Endothelial cell of umbilical vein (primary cell): ENCODE results near the gene TTLL10. TPM values are rescaled to one million over a fixed set of nuclear protein-coding genes. Genes with fewer than 3 reads are reported as not detected.

ENCODE experiments used
- BruUV-seq: library from RNA; stranded (reverse); fragments of 400-500 nt; replicated peaks from 2 replicates; lab custom pipeline; 2021; lab: Mats Ljungman, UMichigan
- CTCF ChIA-PET: fragments of 300-600, 350-600 bp; sonication (Branson Sonifier 250); formaldehyde crosslinking; loops from one replicate; lab custom pipeline; 2021; ENCODE audit warnings: antibody characterized with exemption, inconsistent platforms; lab: Charles Lee
- POLR2A ChIA-PET: fragments of 300-600, 350-600 bp; sonication (Branson Sonifier 250); formaldehyde crosslinking; loops from one replicate; lab custom pipeline; 2021; ENCODE audit warnings: antibody characterized with exemption, inconsistent platforms; lab: Charles Lee
- DNase-seq: peaks from one replicate; pipeline ENCODE4 v3.0.0-alpha.2; 2011; ENCODE audit warnings: low read depth, low spot score
- FAIRE-seq: peaks from 2 replicates; lab custom pipeline; 2011; peaks lifted over from hg19 to GRCh38; lab: Jason Lieb, UNC
- H2AFZ ChIP-seq: 2 replicates; pipeline ENCODE4 v1.6.0; 2012; ENCODE audit warnings: low read depth, low read length, control low read depth, inconsistent platforms
- H3K27ac ChIP-seq: 2 replicates; pipeline ENCODE4 v1.5.1; 2011; ENCODE audit warnings: low read depth, mild to moderate bottlenecking, control low read depth, low read length, moderate library complexity; ENCODE audit not compliant: insufficient read depth
- H3K27me3 ChIP-seq, 2 experiments: 2 replicates each; pipeline versions ENCODE4 v1.6.0 to v1.6.1; 2011; ENCODE audit warnings: low read length in 2 of 2, mixed read lengths in 1 of 2; ENCODE audit not compliant: control insufficient read depth in 2 of 2, insufficient read depth in 2 of 2
- H3K36me3 ChIP-seq, 2 experiments: 2 replicates in 1 of 2; 3 replicates in 1 of 2; pipeline ENCODE4 v1.5.1; 2011; ENCODE audit warnings: low read length in 2 of 2, mild to moderate bottlenecking in 1 of 2, moderate library complexity in 1 of 2; ENCODE audit not compliant: control insufficient read depth in 2 of 2, insufficient read depth in 2 of 2; ENCODE audit errors: extremely low read depth in 1 of 2
- H3K4me1 ChIP-seq: 3 replicates; pipeline ENCODE4 v1.5.1; 2011; ENCODE audit warnings: mild to moderate bottlenecking, low read length; ENCODE audit not compliant: control insufficient read depth, insufficient read depth; ENCODE audit errors: extremely low read depth
- H3K4me2 ChIP-seq: 2 replicates; pipeline ENCODE4 v1.6.1; 2011; ENCODE audit warnings: low read length, control low read depth, mixed read lengths; ENCODE audit not compliant: insufficient read depth
- H3K4me3 ChIP-seq, 3 experiments: fragments of 200-600 bp in 1 of 3; sonication (generic), shearing (Covaris generic) in 1 of 3; replicated peaks in 1 of 3; 2 replicates each; pipeline ENCODE4 v1.5.1; 2011 to 2016; ENCODE audit warnings: control low read depth in 3 of 3, low read length in 3 of 3, mild to moderate bottlenecking in 2 of 3, inconsistent platforms in 1 of 3, low read depth in 1 of 3, moderate library complexity in 1 of 3; ENCODE audit not compliant: insufficient read depth in 1 of 3
- H3K79me2 ChIP-seq: 2 replicates; pipeline ENCODE4 v1.6.0; 2012; ENCODE audit warnings: low read length, inconsistent platforms; ENCODE audit not compliant: control insufficient read depth, insufficient read depth
- H3K9ac ChIP-seq: replicated peaks from 2 replicates; pipeline ENCODE3; 2011; ENCODE audit warnings: low read length, control low read depth; ENCODE audit not compliant: insufficient read depth; ENCODE audit errors: extremely low read depth
- H3K9me1 ChIP-seq: replicated peaks from 3 replicates; pipeline ENCODE4 v1.6.0; 2011; ENCODE audit warnings: mild to moderate bottlenecking, low read length; ENCODE audit not compliant: control insufficient read depth, insufficient read depth; ENCODE audit errors: extremely low read depth
- H3K9me3 ChIP-seq: replicated peaks from 2 replicates; pipeline ENCODE4 v1.5.1; 2012; ENCODE audit warnings: low read length, inconsistent platforms; ENCODE audit not compliant: control insufficient read depth, insufficient read depth
- H4K20me1 ChIP-seq: replicated peaks from 2 replicates; pipeline ENCODE3; 2011; ENCODE audit warnings: mild to moderate bottlenecking, low read length; ENCODE audit not compliant: control insufficient read depth, insufficient read depth; ENCODE audit errors: extremely low read depth
- CTCF ChIP-seq, 2 donors: IDR thresholded peaks; 1 replicate in 1 of 2; 2 replicates in 1 of 2; pipeline ENCODE4 v1.5.1; 2011; ENCODE audit warnings: low read length in 2 of 2, mild to moderate bottlenecking in 2 of 2, moderate library complexity in 2 of 2, control low read depth in 1 of 2, inconsistent platforms in 1 of 2, low read depth in 1 of 2; ENCODE audit not compliant: insufficient read depth in 1 of 2; ENCODE audit errors: extremely low read depth in 1 of 2
- EZH2 ChIP-seq: IDR thresholded peaks from 2 replicates; pipeline ENCODE4 v1.6.1; 2012; ENCODE audit warnings: borderline replicate concordance, low read depth, mild to moderate bottlenecking, moderate library complexity, low read length, inconsistent platforms; ENCODE audit not compliant: severe bottlenecking
- FOS ChIP-seq: IDR thresholded peaks from 2 replicates; pipeline ENCODE4 v1.6.1; 2011; ENCODE audit warnings: mild to moderate bottlenecking, low read length, moderate library complexity, borderline replicate concordance; ENCODE audit not compliant: insufficient read depth
- GATA2 ChIP-seq: IDR thresholded peaks from 2 replicates; pipeline ENCODE4 v1.7.0; 2011; ENCODE audit warnings: low read depth, mild to moderate bottlenecking, moderate library complexity, mixed read lengths, low read length; ENCODE audit not compliant: insufficient read length, insufficient read depth
- JUN ChIP-seq: IDR thresholded peaks from 2 replicates; pipeline ENCODE4 v1.6.1; 2011; ENCODE audit warnings: borderline replicate concordance, low read depth; ENCODE audit not compliant: insufficient read length, insufficient read depth
- MAX ChIP-seq: IDR thresholded peaks from 2 replicates; pipeline ENCODE4 v1.6.1; 2011; ENCODE audit not compliant: insufficient read depth, insufficient read length
- MYC ChIP-seq: IDR thresholded peaks from one replicate; pipeline ENCODE4 v1.6.1; 2011; ENCODE audit warnings: mild to moderate bottlenecking, low read depth, low read length
- POLR2A ChIP-seq: IDR thresholded peaks from 2 replicates; pipeline ENCODE4 v1.6.1; 2012; ENCODE audit warnings: low read depth, mild to moderate bottlenecking, control low read depth, low read length
- POLR2AphosphoS5 ChIP-seq: IDR thresholded peaks from 2 replicates; pipeline ENCODE4 v1.6.1; 2012; ENCODE audit warnings: low read depth, mild to moderate bottlenecking, control low read depth, low read length, moderate library complexity; ENCODE audit not compliant: insufficient read depth
- dilution Hi-C: fragments of 300-500 bp; cut with MboI; formaldehyde crosslinking; loops from one replicate; pipeline ENCODE4 v1.15.0; 2019; ENCODE audit warnings: low sequenced_read_pairs; ENCODE audit not compliant: extremely low pct_ligation_motif_present
- intact Hi-C: fragments of 100-400 bp; cut with micrococcal nuclease; formaldehyde crosslinking; loops from one replicate; pipeline ENCODE4 v1.10.0; 2022
- polyA plus RNA-seq, 4 experiments: library from polyadenylated mRNA; depleted of rRNA in 3 of 4; stranded (reverse) in 3 of 4; unstranded in 1 of 4; fragments of >200 nt; gene quantifications; 2 replicates each; pipeline versions ENCODE4 v1.2.1 to v1.2.3, GENCODE V29; 2011 to 2012; ENCODE audit warnings: missing spikeins in 1 of 4
- total RNA-seq: library from RNA; stranded (reverse); gene quantifications from 2 replicates; pipeline ENCODE4 v1.2.3, GENCODE V29; 2021

TTLL10 gene
- total and polyA plus RNA-seq, 2 donors (not counting 3 experiments of a cell fraction or from before 2014, with no cell fraction given) = not detected

DNA sequence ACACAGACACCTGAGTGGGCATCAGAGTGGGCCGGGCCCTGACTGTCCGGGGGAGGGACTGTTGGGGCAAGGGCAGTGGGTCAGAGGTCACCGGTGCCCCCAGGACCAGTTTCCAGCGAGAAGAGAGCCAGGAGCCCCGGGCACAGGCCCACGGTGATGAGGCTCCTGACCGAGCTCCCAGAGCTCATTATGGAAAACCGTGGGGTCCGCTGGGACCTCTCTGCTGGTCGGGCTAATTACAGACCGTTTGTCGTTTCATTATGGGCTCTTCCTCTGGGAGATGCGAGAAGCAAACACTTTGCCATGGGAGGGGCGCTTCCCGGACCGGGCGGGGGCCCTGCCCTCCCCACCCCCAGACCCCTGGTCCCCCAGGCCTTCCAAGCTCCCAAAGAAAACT, 12.0 kb upstream of the TTLL10 start:
- no peak overlapping the region for H3K9ac ChIP-seq
- peaks cover 14% of the 10 kb centered on the region for H3K4me1 ChIP-seq
- intact Hi-C loops (no loop called here), dilution Hi-C loops (no loop called here)
- H3K4me2 ChIP-seq = no peak overlapping the region
- DNase-seq = no peak
- H4K20me1 ChIP-seq = no peaks in the 10 kb centered on the region
- BruUV-seq = no TSS peak
- H3K36me3 ChIP-seq = no peaks in the 10 kb centered on the region
- no peaks in the 10 kb centered on the region for H3K27me3 ChIP-seq
- ChIA-PET POLR2A (no interaction called here), CTCF (interaction anchor here (1.3 kb wide), 1 partner anchor 45 kb away, joined by 3 read pairs; no protein-coding TSS in a partner anchor)
- H2AFZ ChIP-seq = no peak overlapping the region
- no peak for FAIRE-seq
- no peak overlapping the region for H3K27ac ChIP-seq
- no peaks in the 10 kb centered on the region for H3K79me2 ChIP-seq
- H3K4me3 ChIP-seq = no peak overlapping the region
- H3K9me1 ChIP-seq = no peaks in the 10 kb centered on the region
- TF ChIP-seq FOS (no peak), MYC (no peak), POLR2A (no peak), EZH2 (no peak), CTCF (IDR thresholded peaks at IDR 0.05; ENCODE audit: extremely low read depth in 1 of 2, insufficient read depth in 1 of 2, low read depth in 1 of 2, low read length in 2 of 2) (no peak), GATA2 (no peak), JUN (no peak), MAX (no peak), POLR2AphosphoS5 (no peak)
- no peaks in the 10 kb centered on the region for H3K9me3 ChIP-seq
